HCT116 (cell line): ENCODE data around the gene NR2F1-AS1. TPM values are rescaled to one million over a fixed set of nuclear protein-coding genes. Genes with fewer than 3 reads are reported as not detected.

Experiments
- ATAC-seq: fragments of 200-7000 bp; cut with Tn5 transposase; 2 replicates; pipeline ENCODE4 v1.9.1; 2020; ENCODE audit warnings: mild to moderate bottlenecking, moderate library complexity
- BruUV-seq: library from RNA; stranded (reverse); fragments of 400-500 nt; replicated peaks from 2 replicates; lab custom pipeline; 2021; lab: Mats Ljungman, UMichigan
- CTCF ChIA-PET: fragments of 300-600 bp; sonication (Branson Sonifier 250); formaldehyde crosslinking; loops from one replicate; lab custom pipeline; 2021; ENCODE audit warnings: antibody characterized with exemption; lab: Charles Lee
- POLR2A ChIA-PET: fragments of 300-600, 350-600 bp; sonication (Branson Sonifier 250); formaldehyde crosslinking; loops from one replicate; lab custom pipeline; 2021; ENCODE audit warnings: antibody characterized with exemption; lab: Charles Lee
- RAD21 ChIA-PET, 2 experiments: fragments of 300-600 bp; sonication (Branson Sonifier 250); formaldehyde crosslinking; loops; one replicate each; lab custom pipeline; 2023; ENCODE audit warnings: low total read pairs in 2 of 2; ENCODE audit not compliant: uncharacterized antibody in 2 of 2, unreplicated experiment in 2 of 2, low non-redundant PET in 1 of 2; lab: Charles Lee
- DNase-seq: peaks from one replicate; pipeline ENCODE4 v3.0.0-alpha.2; 2010; ENCODE audit warnings: low read depth, low spot score
- H2AFZ ChIP-seq: fragments of 200-600 bp; shearing (Covaris generic), sonication (generic); 2 replicates; pipeline ENCODE4 v1.6.1; 2017; ENCODE audit warnings: low read depth, mixed run types, mixed read lengths, antibody characterized with exemption, low read length; ENCODE audit not compliant: poor library complexity, severe bottlenecking
- H3K27ac ChIP-seq: 2 replicates; pipeline ENCODE4 v1.5.1; 2012; ENCODE audit warnings: low read depth, low read length
- H3K27me3 ChIP-seq: fragments of 200-600 bp; sonication (generic); 2 replicates; pipeline ENCODE4 v1.6.1; 2016; ENCODE audit warnings: mixed run types, low read length, mixed read lengths; ENCODE audit not compliant: insufficient read depth
- H3K36me3 ChIP-seq, 2 experiments: fragments of 200-500 bp in 1 of 2; fragments of 200-600 bp in 1 of 2; sonication (Bioruptor generic) in 1 of 2; sonication (generic) in 1 of 2; 2 replicates each; pipeline versions ENCODE4 v1.5.1 to v1.6.1; 2014 to 2016; ENCODE audit warnings: low read length in 2 of 2, inconsistent platforms in 1 of 2, mixed read lengths in 1 of 2, mixed run types in 1 of 2; ENCODE audit not compliant: insufficient read depth in 2 of 2, control insufficient read depth in 1 of 2
- H3K4me1 ChIP-seq, 2 experiments: fragments of 200-600 bp in 1 of 2; sonication (generic) in 1 of 2; 2 replicates each; pipeline versions ENCODE4 v1.5.1 to v1.6.1; 2012 to 2017; ENCODE audit warnings: low read length in 2 of 2, inconsistent platforms in 1 of 2, mild to moderate bottlenecking in 1 of 2, mixed read lengths in 1 of 2, mixed run types in 1 of 2, moderate library complexity in 1 of 2; ENCODE audit not compliant: insufficient read depth in 2 of 2, control insufficient read depth in 1 of 2
- H3K4me2 ChIP-seq: fragments of 200-600 bp; sonication (generic); 2 replicates; pipeline ENCODE4 v1.6.1; 2017; ENCODE audit warnings: mixed run types, low read length, mixed read lengths
- H3K4me3 ChIP-seq, 2 experiments: fragments of 200-600 bp in 1 of 2; sonication (generic) in 1 of 2; replicated peaks in 1 of 2; 2 replicates each; pipeline ENCODE4 v1.5.1; 2011 to 2016; ENCODE audit warnings: low read length in 2 of 2, control low read depth in 1 of 2, low read depth in 1 of 2, mild to moderate bottlenecking in 1 of 2, mixed read lengths in 1 of 2, mixed run types in 1 of 2
- H3K79me2 ChIP-seq: fragments of 200-600 bp; sonication (generic); 2 replicates; pipeline ENCODE4 v1.6.1; 2017; ENCODE audit warnings: mild to moderate bottlenecking, mixed run types, low read length, moderate library complexity, mixed read lengths; ENCODE audit not compliant: insufficient read depth
- H3K9ac ChIP-seq: fragments of 200-600 bp; sonication (generic); 2 replicates; pipeline ENCODE4 v1.6.1; 2016; ENCODE audit warnings: low read length, mixed read lengths
- H3K9me2 ChIP-seq: fragments of 200-600 bp; sonication (generic), shearing (Covaris generic); 2 replicates; pipeline ENCODE4 v1.6.1; 2017; ENCODE audit warnings: mixed run types, mild to moderate bottlenecking, moderate library complexity; ENCODE audit not compliant: insufficient read depth
- H3K9me3 ChIP-seq, 2 experiments: fragments of 200-500 bp in 1 of 2; fragments of 200-600 bp in 1 of 2; sonication (Bioruptor generic) in 1 of 2; sonication (generic) in 1 of 2; 2 replicates each; pipeline ENCODE4 v1.6.1; 2014 to 2017; ENCODE audit warnings: low read length in 2 of 2, mixed read lengths in 2 of 2, inconsistent platforms in 1 of 2, low read depth in 1 of 2, mild to moderate bottlenecking in 1 of 2, mixed run types in 1 of 2, moderate library complexity in 1 of 2; ENCODE audit not compliant: control insufficient read depth in 1 of 2, insufficient read depth in 1 of 2
- H4K20me1 ChIP-seq: fragments of 200-600 bp; sonication (generic), shearing (Covaris generic); 2 replicates; pipeline ENCODE4 v1.6.1; 2017; ENCODE audit warnings: mixed run types, mild to moderate bottlenecking, moderate library complexity; ENCODE audit not compliant: insufficient read depth
- ELF1 ChIP-seq: IDR thresholded peaks from 2 replicates; pipeline ENCODE4 v1.6.1; 2012; ENCODE audit warnings: low read depth, borderline replicate concordance
- EZH2 ChIP-seq: fragments of 200-600 bp; sonication (generic); IDR thresholded peaks from 2 replicates; pipeline ENCODE4 v1.6.1; 2017; ENCODE audit warnings: antibody characterized with exemption, mixed run types
- POLR2AphosphoS5 ChIP-seq: IDR thresholded peaks from 2 replicates; pipeline ENCODE4 v1.6.1; 2011; ENCODE audit warnings: mild to moderate bottlenecking, low read depth, low read length, moderate library complexity
- RAD21 ChIP-seq: IDR thresholded peaks from 2 replicates; pipeline ENCODE4 v1.6.1; 2012; ENCODE audit warnings: low read depth, mild to moderate bottlenecking
- REST ChIP-seq: IDR thresholded peaks from 2 replicates; pipeline ENCODE4 v1.6.1; 2012; ENCODE audit warnings: low read depth
- ZBTB33 ChIP-seq: IDR thresholded peaks from 2 replicates; pipeline ENCODE4 v1.6.1; 2011; ENCODE audit warnings: mild to moderate bottlenecking, low read length, moderate library complexity; ENCODE audit not compliant: insufficient replicate concordance; ENCODE audit errors: extremely low read depth
- intact Hi-C: fragments of 100-400 bp; cut with micrococcal nuclease; formaldehyde crosslinking; loops from 2 replicates; pipeline ENCODE4 v1.10.0; 2022
- total RNA-seq: library from RNA; stranded (reverse); gene quantifications from one replicate; pipeline ENCODE4 v1.2.1, GENCODE V29; 2021; ENCODE audit not compliant: unreplicated experiment

NR2F1-AS1 gene
- total RNA-seq, 1 experiment from 2014 or later: 20.1 TPM

GRCh38 chr5:93430673-93431199 is 150.3 kb downstream of the NR2F1-AS1 start:
- no peaks in the 10 kb centered on the region for H3K27me3 ChIP-seq
- H3K9me3 ChIP-seq: no peaks in the 10 kb centered on the region
- ChIA-PET POLR2A (interaction anchor here (1.0 kb wide), 1 partner anchor 133 kb away, joined by 3 read pairs; no protein-coding TSS in a partner anchor), CTCF (no interaction called here), RAD21 (interaction anchor here in 1 of 2 experiments (0.7 kb wide), 1 partner anchor 38 kb away, joined by 4 read pairs; no protein-coding TSS in a partner anchor)
- no peak overlapping the region for H3K4me3 ChIP-seq
- no peaks in the 10 kb centered on the region for H4K20me1 ChIP-seq
- H3K27ac ChIP-seq: no peak overlapping the region
- H3K79me2 ChIP-seq: no peaks in the 10 kb centered on the region
- intact Hi-C loops: no loop called here
- no peak for TF ChIP-seq POLR2AphosphoS5
- TF ChIP-seq RAD21: no peak
- no peak for TF ChIP-seq EZH2
- TF ChIP-seq REST: no peak
- TF ChIP-seq ELF1: no peak
- TF ChIP-seq ZBTB33: no peak
- no TSS peak for BruUV-seq
- ATAC-seq (no peak), DNase-seq (no peak)
- H3K36me3 ChIP-seq: no peaks in the 10 kb centered on the region
- peaks cover 0 to 48% of the 10 kb centered on the region in 2 experiments; a peak in 2 of 4 replicates for H3K4me1 ChIP-seq
- no peak overlapping the region for H3K4me2 ChIP-seq
- no peak overlapping the region for H2AFZ ChIP-seq
- H3K9ac ChIP-seq: no peak overlapping the region
- H3K9me2 ChIP-seq: no peaks in the 10 kb centered on the region; the same call in 1 of the 2 replicates
